ENCODE data around the gene FAF2. TPM values are rescaled to one million over a fixed set of nuclear protein-coding genes. Genes with fewer than 3 reads are reported as not detected.

The FAF2 gene
- total RNA-seq, 1 donor from 2014 or later = 32.3 TPM

DNA sequence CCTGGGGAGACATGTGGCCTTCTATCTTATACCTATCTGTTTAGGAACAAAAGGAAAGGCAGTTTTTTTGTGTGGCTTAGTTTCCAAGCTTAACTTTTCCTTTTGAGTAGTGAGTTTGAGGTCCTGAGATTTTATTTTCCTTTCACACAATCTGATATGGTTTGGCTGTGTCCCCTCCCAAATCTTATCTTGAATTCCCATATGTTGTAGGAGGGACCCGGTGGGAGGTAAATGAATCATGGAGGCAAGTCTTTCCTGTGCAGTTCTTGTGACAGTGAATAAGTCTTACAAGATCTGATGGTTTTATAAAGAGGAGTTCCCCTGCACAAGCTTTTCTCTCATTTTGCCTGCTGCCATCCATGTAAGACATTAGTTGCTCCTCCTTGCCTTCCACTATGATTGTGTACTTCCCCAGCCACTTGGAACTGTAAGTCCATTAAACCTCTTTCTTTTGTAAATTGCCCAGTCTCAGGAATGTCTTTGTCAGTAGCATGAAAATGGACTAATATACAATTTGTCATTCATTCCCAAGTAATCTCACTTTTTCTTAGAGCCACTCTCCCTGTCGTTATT lies 27.1 kb upstream of the FAF2 start:
- Histone ChIP-seq H3K4me3 (no peak overlapping the region), H4K20me1 (ENCODE audit: low read depth) (no peaks in the 10 kb centered on the region), H3K4me1 (no peaks in the 10 kb centered on the region), H3K9me3 (ENCODE audit: low read depth) (no peaks in the 10 kb centered on the region), H3F3A (ENCODE audit: low read depth) (peaks cover 1% of the 10 kb centered on the region), H3K27ac (no peak overlapping the region), H3K79me2 (ENCODE audit: low read depth) (no peaks in the 10 kb centered on the region), H3K9ac (no peak overlapping the region), H2AFZ (replicated peaks) (no peak overlapping the region), H3K4me2 (no peak overlapping the region), H3K27me3 (peaks cover 15% of the 10 kb centered on the region), H3K36me3 (no peaks in the 10 kb centered on the region)
- H3K27me3 Mint-ChIP-seq (ENCODE audit: insufficient read depth, low read depth) = no peaks in the 10 kb centered on the region
- TF ChIP-seq EZH2 (IDR thresholded peaks at IDR 0.05) (no peak), EZH2phosphoT487 (IDR thresholded peaks at IDR 0.05) (no peak)
- TF ChIP-seq, protein P1, sequence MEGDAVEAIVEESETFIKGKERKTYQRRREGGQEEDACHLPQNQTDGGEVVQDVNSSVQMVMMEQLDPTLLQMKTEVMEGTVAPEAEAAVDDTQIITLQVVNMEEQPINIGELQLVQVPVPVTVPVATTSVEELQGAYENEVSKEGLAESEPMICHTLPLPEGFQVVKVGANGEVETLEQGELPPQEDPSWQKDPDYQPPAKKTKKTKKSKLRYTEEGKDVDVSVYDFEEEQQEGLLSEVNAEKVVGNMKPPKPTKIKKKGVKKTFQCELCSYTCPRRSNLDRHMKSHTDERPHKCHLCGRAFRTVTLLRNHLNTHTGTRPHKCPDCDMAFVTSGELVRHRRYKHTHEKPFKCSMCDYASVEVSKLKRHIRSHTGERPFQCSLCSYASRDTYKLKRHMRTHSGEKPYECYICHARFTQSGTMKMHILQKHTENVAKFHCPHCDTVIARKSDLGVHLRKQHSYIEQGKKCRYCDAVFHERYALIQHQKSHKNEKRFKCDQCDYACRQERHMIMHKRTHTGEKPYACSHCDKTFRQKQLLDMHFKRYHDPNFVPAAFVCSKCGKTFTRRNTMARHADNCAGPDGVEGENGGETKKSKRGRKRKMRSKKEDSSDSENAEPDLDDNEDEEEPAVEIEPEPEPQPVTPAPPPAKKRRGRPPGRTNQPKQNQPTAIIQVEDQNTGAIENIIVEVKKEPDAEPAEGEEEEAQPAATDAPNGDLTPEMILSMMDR (IDR thresholded peaks at IDR 0.05) = no peak
- no peak overlapping the region for H3K4me3 Mint-ChIP-seq
- no peak overlapping the region for H3K27ac Mint-ChIP-seq
- peaks cover 7% of the 10 kb centered on the region for H3K4me1 Mint-ChIP-seq
- no peak for DNase-seq (ENCODE audit: low spot score)
- H3K36me3 Mint-ChIP-seq = peaks cover 3% of the 10 kb centered on the region
- H3K9me3 Mint-ChIP-seq = peaks cover 22% of the 10 kb centered on the region

GRCh38 chr5:176424181-176424580 lies 24.0 kb upstream of the FAF2 start:
- no peaks in the 10 kb centered on the region for H3K79me2 ChIP-seq (ENCODE audit: low read depth)
- H3K27me3 Mint-ChIP-seq (ENCODE audit: insufficient read depth, low read depth) = no peaks in the 10 kb centered on the region
- H3K4me2 ChIP-seq = no peak overlapping the region
- no peak for DNase-seq (ENCODE audit: low spot score)
- peaks cover 3% of the 10 kb centered on the region for H3K36me3 Mint-ChIP-seq
- peaks cover 24% of the 10 kb centered on the region for H3K9me3 Mint-ChIP-seq
- no peak overlapping the region for H3K4me3 ChIP-seq
- no peaks in the 10 kb centered on the region for H3K36me3 ChIP-seq
- H3K4me1 ChIP-seq = no peaks in the 10 kb centered on the region
- no peak overlapping the region for H3K27ac ChIP-seq
- H2AFZ ChIP-seq (replicated peaks) = no peak overlapping the region
- no peaks in the 10 kb centered on the region for H3K9me3 ChIP-seq (ENCODE audit: low read depth)
- no peaks in the 10 kb centered on the region for H3K4me1 Mint-ChIP-seq
- no peak overlapping the region for H3K4me3 Mint-ChIP-seq
- no peaks in the 10 kb centered on the region for H4K20me1 ChIP-seq (ENCODE audit: low read depth)
- no peaks in the 10 kb centered on the region for H3F3A ChIP-seq (ENCODE audit: low read depth)
- no peaks in the 10 kb centered on the region for H3K27me3 ChIP-seq
- no peak for TF ChIP-seq EZH2 (IDR thresholded peaks at IDR 0.05)
- TF ChIP-seq EZH2phosphoT487 (IDR thresholded peaks at IDR 0.05) = no peak
- TF ChIP-seq, protein P1 (IDR thresholded peaks at IDR 0.05) = no peak
- H3K9ac ChIP-seq = no peak overlapping the region
- no peak overlapping the region for H3K27ac Mint-ChIP-seq

- H3K4me3 ChIP-seq = no peak overlapping the region
- H3K9ac ChIP-seq = no peak overlapping the region
- no peak overlapping the region for H3K4me2 ChIP-seq
- Mint-ChIP-seq H3K36me3 (peaks cover 3% of the 10 kb centered on the region), H3K27ac (no peak overlapping the region), H3K4me3 (no peak overlapping the region), H3K9me3 (peaks cover 24% of the 10 kb centered on the region), H3K27me3 (ENCODE audit: insufficient read depth, low read depth) (no peaks in the 10 kb centered on the region), H3K4me1 (peaks cover 3% of the 10 kb centered on the region)
- H3K9me3 ChIP-seq (ENCODE audit: low read depth) = no peaks in the 10 kb centered on the region
- H3K79me2 ChIP-seq (ENCODE audit: low read depth) = no peaks in the 10 kb centered on the region
- H4K20me1 ChIP-seq (ENCODE audit: low read depth) = no peaks in the 10 kb centered on the region
- no peaks in the 10 kb centered on the region for H3K27me3 ChIP-seq
- no peaks in the 10 kb centered on the region for H3K36me3 ChIP-seq
- no peak overlapping the region for H3K27ac ChIP-seq
- no peak for DNase-seq (ENCODE audit: low spot score)
- TF ChIP-seq, protein P1 (IDR thresholded peaks at IDR 0.05) = no peak
- TF ChIP-seq EZH2phosphoT487 (IDR thresholded peaks at IDR 0.05) (no peak), EZH2 (IDR thresholded peaks at IDR 0.05) (no peak)
- no peaks in the 10 kb centered on the region for H3K4me1 ChIP-seq
- no peaks in the 10 kb centered on the region for H3F3A ChIP-seq (ENCODE audit: low read depth)
- H2AFZ ChIP-seq (replicated peaks) = no peak overlapping the region
Measured at GRCh38 chr5:176425138-176425537, 23.0 kb upstream of the FAF2 start.

Data from neural progenitor cell (in vitro differentiated cells).